AG09319 (cell line): ENCODE measurements around the gene SLC25A28.
A peak's percentile ranks its signal among the peaks of the same experiment; 100 is the strongest.
"Not testable (repeated sequence)": the region's sequence is repeated elsewhere in the genome, so short reads cannot be mapped to it uniquely, and the experiment has no call there.

Experiments used
- DNase-seq: peaks from one replicate; pipeline ENCODE4 v3.0.0-alpha.2; 2010; ENCODE audit warnings: low read depth; ENCODE audit errors: extremely low read depth
- CTCF ChIP-seq: IDR thresholded peaks from 2 replicates; pipeline ENCODE4 v1.5.1; 2011; ENCODE audit warnings: low read depth, mild to moderate bottlenecking, inconsistent platforms, low read length, moderate library complexity

SLC25A28 gene

GRCh38 chr10:99647601-99648151 is 27.4 kb upstream of the SLC25A28 start:
- DNase-seq, result no peak
- TF ChIP-seq CTCF, result no peak

GRCh38 chr10:99633832-99634231 is 13.6 kb upstream of the SLC25A28 start:
- DNase-seq, result no peak
- no peak for TF ChIP-seq CTCF

GRCh38 chr10:99631496-99631895 is 11.3 kb upstream of the SLC25A28 start:
- no peak for DNase-seq
- TF ChIP-seq CTCF, result no peak

- no peak for TF ChIP-seq CTCF
- no peak for DNase-seq
These were observed 10.8 kb upstream of the SLC25A28 start for GRCh38 chr10:99630991-99631390.

- TF ChIP-seq CTCF, result peak; percentile 70
- DNase-seq, result peak; percentile 48
These were observed 10.2 kb upstream of the SLC25A28 start for GRCh38 chr10:99630433-99630832.

- DNase-seq, result no peak
- no peak for TF ChIP-seq CTCF
These were observed 9.4 kb upstream of the SLC25A28 start for GRCh38 chr10:99629625-99629978.

- no peak for TF ChIP-seq CTCF
- no peak for DNase-seq
These were observed 8.8 kb upstream of the SLC25A28 start for GRCh38 chr10:99628923-99629624.

GRCh38 chr10:99625124-99625523 is 4.9 kb upstream of the SLC25A28 start:
- not testable (repeated sequence) for DNase-seq
